HEK293 (cell line): ENCODE data around the gene NELL1.

ENCODE experiments used
- CTCF ChIA-PET: fragments of 350-600 bp; formaldehyde crosslinking; extraction: SDS; loops from one replicate; lab custom pipeline; 2021; ENCODE audit warnings: antibody characterized with exemption; lab: Yijun Ruan, JAX
- POLR2A ChIA-PET: fragments of 300-600 bp; formaldehyde crosslinking; extraction: SDS; loops from one replicate; lab custom pipeline; 2020; ENCODE audit warnings: antibody characterized with exemption, inconsistent platforms; lab: Yijun Ruan, JAX
- H3K27ac ChIP-seq: fragments of 200-500 bp; sonication (Bioruptor generic); 2 replicates; pipeline ENCODE4 v1.5.1; 2014; ENCODE audit warnings: low read depth, low read length, control low read depth, inconsistent platforms; ENCODE audit errors: extremely low read depth
- H3K36me3 ChIP-seq, 2 experiments: fragments of 200-500 bp in 1 of 2; sonication (Bioruptor generic) in 1 of 2; 1 replicate in 1 of 2; 2 replicates in 1 of 2; pipeline ENCODE4 v1.5.1; 2014 to 2017; ENCODE audit warnings: inconsistent platforms in 2 of 2, low read length in 2 of 2; ENCODE audit not compliant: control insufficient read depth in 2 of 2, insufficient read depth in 1 of 2
- H3K4me1 ChIP-seq: fragments of 200-500 bp; sonication (Bioruptor generic); 2 replicates; pipeline ENCODE4 v1.5.1; 2014; ENCODE audit warnings: mild to moderate bottlenecking, low read length, inconsistent platforms; ENCODE audit not compliant: control insufficient read depth, insufficient read depth
- H3K4me3 ChIP-seq: 2 replicates; pipeline ENCODE4 v1.5.1; 2011; ENCODE audit warnings: low read depth, mild to moderate bottlenecking, control low read depth, low read length, moderate library complexity
- H3K9me3 ChIP-seq: fragments of 200-500 bp; sonication (Bioruptor generic); 2 replicates; pipeline ENCODE4 v1.5.1; 2014; ENCODE audit warnings: low read depth, low read length, inconsistent platforms; ENCODE audit not compliant: control insufficient read depth, insufficient read depth
- BCL11B ChIP-seq: fragments of 450-650 bp; formaldehyde crosslinking; IDR thresholded peaks from 2 replicates; pipeline ENCODE4 v1.5.1; 2016; ENCODE audit warnings: low read depth, missing biosample characterization, missing genetic modification characterization
- FEZF1 ChIP-seq: fragments of 450-650 bp; formaldehyde crosslinking; IDR thresholded peaks from 2 replicates; pipeline ENCODE4 v1.5.1; 2016; ENCODE audit warnings: missing biosample characterization, missing genetic modification characterization
- GLIS1 ChIP-seq: fragments of 450-650 bp; formaldehyde crosslinking; IDR thresholded peaks from 2 replicates; pipeline ENCODE4 v1.5.1; 2016; ENCODE audit warnings: missing biosample characterization, missing genetic modification characterization
- HIC1 ChIP-seq: fragments of 450-650 bp; formaldehyde crosslinking; IDR thresholded peaks from 2 replicates; pipeline ENCODE4 v1.5.1; 2016; ENCODE audit warnings: missing biosample characterization, missing genetic modification characterization
- IKZF3 ChIP-seq: fragments of 450-650 bp; IDR thresholded peaks from 2 replicates; pipeline ENCODE4 v1.5.0; 2018; ENCODE audit warnings: missing biosample characterization, mild to moderate bottlenecking, missing genetic modification characterization, moderate library complexity
- MEIS1 ChIP-seq: sonication (generic); formaldehyde crosslinking; IDR thresholded peaks from 2 replicates; pipeline ENCODE4 v1.8.1; 2022; ENCODE audit warnings: missing genetic modification reagents, mild to moderate bottlenecking, borderline replicate concordance
- PRDM1 ChIP-seq: fragments of 450-650 bp; formaldehyde crosslinking; IDR thresholded peaks from 2 replicates; pipeline ENCODE4; 2016; ENCODE audit warnings: missing biosample characterization, missing genetic modification characterization
- WT1 ChIP-seq: fragments of 450-650 bp; formaldehyde crosslinking; IDR thresholded peaks from 2 replicates; pipeline ENCODE4 v1.5.1; 2016; ENCODE audit warnings: missing biosample characterization, missing genetic modification characterization
- ZBTB21 ChIP-seq: fragments of 450-650 bp; formaldehyde crosslinking; IDR thresholded peaks from 2 replicates; pipeline ENCODE4 v1.5.1; 2017; ENCODE audit warnings: missing biosample characterization, missing genetic modification characterization
- ZBTB8A ChIP-seq: fragments of 450-650 bp; formaldehyde crosslinking; IDR thresholded peaks from 2 replicates; pipeline ENCODE4 v1.5.1; 2016; ENCODE audit warnings: missing biosample characterization, missing genetic modification characterization
- ZFP37 ChIP-seq: fragments of 450-650 bp; formaldehyde crosslinking; IDR thresholded peaks from 2 replicates; pipeline ENCODE4 v1.5.1; 2016; ENCODE audit warnings: missing biosample characterization, missing genetic modification characterization
- ZFP69B ChIP-seq: fragments of 450-650 bp; formaldehyde crosslinking; IDR thresholded peaks from 2 replicates; pipeline ENCODE4 v1.5.1; 2016; ENCODE audit warnings: missing biosample characterization, missing genetic modification characterization
- ZIC2 ChIP-seq: fragments of 450-650 bp; formaldehyde crosslinking; IDR thresholded peaks from 2 replicates; pipeline ENCODE4 v1.5.1; 2016; ENCODE audit warnings: missing biosample characterization, missing genetic modification characterization
- ZNF184 ChIP-seq: fragments of 450-650 bp; IDR thresholded peaks from 2 replicates; pipeline ENCODE4 v1.5.1; 2018; ENCODE audit warnings: missing biosample characterization, mild to moderate bottlenecking, missing genetic modification characterization
- ZNF211 ChIP-seq: fragments of 450-650 bp; formaldehyde crosslinking; IDR thresholded peaks from 2 replicates; pipeline ENCODE4 v1.5.1; 2016; ENCODE audit warnings: low read depth, missing biosample characterization, missing genetic modification characterization
- ZNF214 ChIP-seq: fragments of 450-650 bp; formaldehyde crosslinking; IDR thresholded peaks from 2 replicates; pipeline ENCODE4 v1.5.1; 2017; ENCODE audit warnings: missing biosample characterization, mild to moderate bottlenecking, missing genetic modification characterization, borderline replicate concordance
- ZNF280C ChIP-seq: fragments of 450-650 bp; formaldehyde crosslinking; IDR thresholded peaks from 2 replicates; pipeline ENCODE4 v1.5.1; 2016; ENCODE audit warnings: missing biosample characterization, missing genetic modification characterization
- ZNF292 ChIP-seq: fragments of 450-650 bp; formaldehyde crosslinking; IDR thresholded peaks from 2 replicates; pipeline ENCODE4 v1.5.1; 2016; ENCODE audit warnings: low read depth, missing biosample characterization, missing genetic modification characterization, borderline replicate concordance
- ZNF324 ChIP-seq: fragments of 450-650 bp; formaldehyde crosslinking; IDR thresholded peaks from 2 replicates; pipeline ENCODE4 v1.5.1; 2016; ENCODE audit warnings: missing biosample characterization, missing genetic modification characterization
- ZNF350 ChIP-seq: fragments of 450-650 bp; formaldehyde crosslinking; IDR thresholded peaks from 2 replicates; pipeline ENCODE4 v1.5.0; 2017; ENCODE audit warnings: missing biosample characterization, mild to moderate bottlenecking, missing genetic modification characterization
- ZNF433 ChIP-seq: fragments of 450-650 bp; formaldehyde crosslinking; IDR thresholded peaks from 2 replicates; pipeline ENCODE4 v1.5.1; 2016; ENCODE audit warnings: missing biosample characterization, missing genetic modification characterization, low read depth
- ZNF501 ChIP-seq: fragments of 450-650 bp; formaldehyde crosslinking; IDR thresholded peaks from 2 replicates; pipeline ENCODE4 v1.5.1; 2016; ENCODE audit warnings: missing biosample characterization, missing genetic modification characterization
- ZNF549 ChIP-seq: fragments of 450-650 bp; IDR thresholded peaks from 2 replicates; pipeline ENCODE4 v1.5.1; 2018; ENCODE audit warnings: missing biosample characterization, missing genetic modification characterization, mild to moderate bottlenecking, inconsistent platforms, moderate library complexity
- ZNF654 ChIP-seq: fragments of 450-650 bp; formaldehyde crosslinking; IDR thresholded peaks from 2 replicates; pipeline ENCODE4 v1.5.1; 2016; ENCODE audit warnings: low read depth, missing biosample characterization, missing genetic modification characterization
- ZNF670 ChIP-seq: fragments of 450-650 bp; formaldehyde crosslinking; IDR thresholded peaks from 2 replicates; pipeline ENCODE4 v1.5.1; 2016; ENCODE audit warnings: missing biosample characterization, missing genetic modification characterization, low read depth
- ZNF677 ChIP-seq: fragments of 450-650 bp; IDR thresholded peaks from 2 replicates; pipeline ENCODE4 v1.5.0; 2018; ENCODE audit warnings: missing biosample characterization, mild to moderate bottlenecking, missing genetic modification characterization, moderate library complexity
- ZNF692 ChIP-seq: fragments of 450-650 bp; formaldehyde crosslinking; IDR thresholded peaks from 2 replicates; pipeline ENCODE4 v1.5.1; 2016; ENCODE audit warnings: missing biosample characterization, missing genetic modification characterization
- ZNF785 ChIP-seq: fragments of 450-650 bp; formaldehyde crosslinking; IDR thresholded peaks from 2 replicates; pipeline ENCODE4 v1.5.1; 2016; ENCODE audit warnings: missing biosample characterization, missing genetic modification characterization
- ZSCAN16 ChIP-seq: fragments of 450-650 bp; formaldehyde crosslinking; IDR thresholded peaks from 2 replicates; pipeline ENCODE4 v1.5.1; 2016; ENCODE audit warnings: missing biosample characterization, missing genetic modification characterization
- ZSCAN18 ChIP-seq: fragments of 450-650 bp; formaldehyde crosslinking; IDR thresholded peaks from 2 replicates; pipeline ENCODE4 v1.5.1; 2016; ENCODE audit warnings: missing biosample characterization, missing genetic modification characterization

Gene NELL1

GRCh38 chr11:20762116-20762844, 92.9 kb downstream of the NELL1 start:
- ChIA-PET CTCF (no interaction called here), POLR2A (no interaction called here)
- Histone ChIP-seq H3K36me3 (no peaks in the 10 kb centered on the region), H3K27ac (no peak overlapping the region), H3K4me1 (no peaks in the 10 kb centered on the region), H3K9me3 (no peaks in the 10 kb centered on the region), H3K4me3 (no peak overlapping the region)
- TF ChIP-seq MEIS1 (no peak), ZNF501 (no peak), ZNF677 (tag by site-specific recombination) (no peak), ZSCAN18 (tag by site-specific recombination) (no peak), ZNF350 (tag by site-specific recombination) (no peak), ZNF785 (no peak), ZNF214 (tag by site-specific recombination) (no peak), ZNF292 (no peak), ZIC2 (tag by site-specific recombination) (no peak), ZNF324 (tag by site-specific recombination) (no peak), HIC1 (no peak), ZNF211 (tag by site-specific recombination) (no peak), ZFP37 (no peak), ZNF654 (no peak), BCL11B (tag by site-specific recombination) (no peak), ZNF433 (tag by site-specific recombination) (no peak), ZNF549 (tag by site-specific recombination) (no peak)

GRCh38 chr11:20762980-20763379, 93.6 kb downstream of the NELL1 start:
- ChIA-PET CTCF (no interaction called here), POLR2A (no interaction called here)
- Histone ChIP-seq H3K27ac (no peak overlapping the region), H3K9me3 (no peaks in the 10 kb centered on the region), H3K4me3 (no peak overlapping the region), H3K36me3 (no peaks in the 10 kb centered on the region), H3K4me1 (no peaks in the 10 kb centered on the region)
- TF ChIP-seq GLIS1: no peak
- no peak for TF ChIP-seq FEZF1
- no peak for TF ChIP-seq MEIS1
- TF ChIP-seq ZBTB8A (tag by site-specific recombination): no peak
- no peak for TF ChIP-seq ZFP37
- TF ChIP-seq ZNF670 (tag by site-specific recombination): no peak
- no peak for TF ChIP-seq ZNF692
- TF ChIP-seq PRDM1: no peak
- TF ChIP-seq IKZF3 (tag by site-specific recombination): no peak
- TF ChIP-seq ZNF184 (tag by site-specific recombination): no peak
- TF ChIP-seq WT1 (tag by site-specific recombination): no peak
- no peak for TF ChIP-seq ZBTB21 (tag by site-specific recombination)
- no peak for TF ChIP-seq ZNF280C
- no peak for TF ChIP-seq ZFP69B (tag by site-specific recombination)
- TF ChIP-seq ZSCAN16 (tag by site-specific recombination): no peak
